IMR-90 (cell line): ENCODE results near the gene ZNF621. TPM values are rescaled to one million over a fixed set of nuclear protein-coding genes. Genes with fewer than 3 reads are reported as not detected.

Experiments
- ATAC-seq: fragments of 200-7000 bp; cut with Tn5 transposase; 2 replicates; pipeline ENCODE4 v1.9.1; 2020; ENCODE audit warnings: low read depth, mild to moderate bottlenecking, moderate library complexity
- BruUV-seq: library from RNA; stranded (reverse); fragments of 400-500 nt; replicated peaks from 2 replicates; lab custom pipeline; 2021; lab: Mats Ljungman, UMichigan
- CTCF ChIA-PET: fragments of 300-600 bp; formaldehyde crosslinking; extraction: SDS; loops from one replicate; lab custom pipeline; 2021; ENCODE audit warnings: antibody characterized with exemption; lab: Yijun Ruan, JAX
- POLR2A ChIA-PET: fragments of 300-600 bp; sonication (Branson Sonifier 250); formaldehyde crosslinking; loops from one replicate; lab custom pipeline; 2022; ENCODE audit warnings: antibody characterized with exemption; ENCODE audit not compliant: unreplicated experiment; lab: Charles Lee
- DNase-seq: peaks from one replicate; pipeline ENCODE4 v3.0.0; 2013
- H2AFZ ChIP-seq: replicated peaks from 2 replicates; pipeline ENCODE3; 2013; ENCODE audit warnings: low read length, mild to moderate bottlenecking; ENCODE audit not compliant: poor library complexity
- H2AK5ac ChIP-seq: 2 replicates; pipeline ENCODE4 v1.6.1; 2013; ENCODE audit warnings: low read depth, low read length, inconsistent platforms
- H2AK9ac ChIP-seq: replicated peaks from 2 replicates; pipeline ENCODE3; 2013; ENCODE audit warnings: mild to moderate bottlenecking, low read depth, low read length, moderate library complexity; ENCODE audit not compliant: poor library complexity
- H2BK120ac ChIP-seq: 2 replicates; pipeline ENCODE4 v1.6.1; 2013; ENCODE audit warnings: low read depth, low read length, inconsistent platforms
- H2BK15ac ChIP-seq: 3 replicates; pipeline ENCODE4 v1.6.1; 2013; ENCODE audit warnings: low read depth, low read length, inconsistent platforms
- H2BK20ac ChIP-seq: 2 replicates; pipeline ENCODE4 v1.6.1; 2013; ENCODE audit warnings: low read depth, mild to moderate bottlenecking, inconsistent platforms, low read length, moderate library complexity
- H2BK5ac ChIP-seq: 2 replicates; pipeline ENCODE4 v1.6.1; 2013; ENCODE audit warnings: mild to moderate bottlenecking, low read depth, low read length, inconsistent platforms; ENCODE audit not compliant: poor library complexity, severe bottlenecking
- H3K14ac ChIP-seq: replicated peaks from 2 replicates; pipeline ENCODE4 v1.6.1; 2013; ENCODE audit warnings: low read depth, low read length, inconsistent platforms
- H3K18ac ChIP-seq: 2 replicates; pipeline ENCODE4 v1.6.1; 2013; ENCODE audit warnings: low read depth, low read length, control low read depth
- H3K23ac ChIP-seq: 2 replicates; pipeline ENCODE4 v1.6.1; 2013; ENCODE audit warnings: low read depth, low read length, inconsistent platforms
- H3K27ac ChIP-seq: 2 replicates; pipeline ENCODE4 v1.5.1; 2013; ENCODE audit warnings: mild to moderate bottlenecking, control low read depth, low read length; ENCODE audit not compliant: insufficient read depth
- H3K27me3 ChIP-seq: 2 replicates; pipeline ENCODE4 v1.6.1; 2013; ENCODE audit warnings: low read length; ENCODE audit not compliant: control insufficient read depth, insufficient read depth
- H3K36me3 ChIP-seq: 2 replicates; pipeline ENCODE4 v1.6.1; 2013; ENCODE audit warnings: low read length, mixed read lengths; ENCODE audit not compliant: control insufficient read depth, insufficient read depth
- H3K4ac ChIP-seq: 2 replicates; pipeline ENCODE4 v1.6.1; 2013; ENCODE audit warnings: low read depth, low read length, inconsistent platforms
- H3K4me1 ChIP-seq: 2 replicates; pipeline ENCODE4 v1.6.1; 2013; ENCODE audit warnings: low read length, mixed read lengths; ENCODE audit not compliant: control insufficient read depth, insufficient read depth
- H3K4me2 ChIP-seq: 2 replicates; pipeline ENCODE4 v1.6.1; 2013; ENCODE audit warnings: low read depth, mild to moderate bottlenecking, control low read depth, low read length, moderate library complexity
- H3K4me3 ChIP-seq: 2 replicates; pipeline ENCODE4 v1.5.1; 2013; ENCODE audit warnings: low read depth, mild to moderate bottlenecking, control low read depth, low read length, moderate library complexity; ENCODE audit not compliant: insufficient read depth
- H3K56ac ChIP-seq: 2 replicates; pipeline ENCODE4 v1.6.1; 2013; ENCODE audit warnings: low read length, inconsistent platforms; ENCODE audit not compliant: insufficient read depth; ENCODE audit errors: extremely low read depth
- H3K79me1 ChIP-seq, 2 experiments: 2 replicates each; pipeline ENCODE4 v1.6.1; 2013; ENCODE audit warnings: low read length in 2 of 2, inconsistent platforms in 1 of 2, low read depth in 1 of 2
- H3K9ac ChIP-seq: 2 replicates; pipeline ENCODE4 v1.6.1; 2013; ENCODE audit warnings: low read depth, low read length, control low read depth
- H3K9me1 ChIP-seq: 2 replicates; pipeline ENCODE4 v1.6.1; 2013; ENCODE audit warnings: low read length, inconsistent platforms; ENCODE audit not compliant: insufficient read depth
- H3K9me3 ChIP-seq: 2 replicates; pipeline ENCODE4 v1.6.1; 2013; ENCODE audit warnings: low read length; ENCODE audit not compliant: control insufficient read depth, insufficient read depth
- H4K20me1 ChIP-seq: 2 replicates; pipeline ENCODE4 v1.6.1; 2013; ENCODE audit warnings: low read length, inconsistent platforms; ENCODE audit not compliant: insufficient read depth
- H4K5ac ChIP-seq: 2 replicates; pipeline ENCODE4 v1.6.1; 2013; ENCODE audit warnings: mild to moderate bottlenecking, low read depth, low read length, control low read depth
- H4K8ac ChIP-seq, 2 experiments: 2 replicates each; pipeline ENCODE4 v1.6.1; 2013; ENCODE audit warnings: low read depth in 2 of 2, low read length in 2 of 2, control low read depth in 1 of 2, inconsistent platforms in 1 of 2
- H4K91ac ChIP-seq: 2 replicates; pipeline ENCODE4 v1.6.1; 2013; ENCODE audit warnings: low read depth, low read length, inconsistent platforms; ENCODE audit not compliant: insufficient read depth
- BHLHE40 ChIP-seq: fragments of 150-350 bp; IDR thresholded peaks from 2 replicates; pipeline ENCODE4 v1.6.1; 2016; ENCODE audit warnings: mild to moderate bottlenecking, low read depth, low read length
- CEBPB ChIP-seq: IDR thresholded peaks from 2 replicates; pipeline ENCODE4 v1.6.1; 2012; ENCODE audit warnings: low read depth, low read length, improper control_type of control experiment
- CHD1 ChIP-seq: IDR thresholded peaks from 2 replicates; pipeline ENCODE4 v1.6.1; 2012; ENCODE audit warnings: low read depth, low read length, improper control_type of control experiment
- FOS ChIP-seq: fragments of 150-350 bp; IDR thresholded peaks from 2 replicates; pipeline ENCODE4 v1.6.1; 2016; ENCODE audit warnings: low read depth, low read length
- MAFK ChIP-seq: IDR thresholded peaks from 2 replicates; pipeline ENCODE4 v1.6.1; 2012; ENCODE audit warnings: low read depth, low read length, improper control_type of control experiment
- MAZ ChIP-seq: IDR thresholded peaks from 2 replicates; pipeline ENCODE4 v1.6.1; 2012; ENCODE audit warnings: low read depth, mild to moderate bottlenecking, low read length, improper control_type of control experiment, moderate library complexity, borderline replicate concordance
- MXI1 ChIP-seq: IDR thresholded peaks from 2 replicates; pipeline ENCODE4 v1.6.1; 2012; ENCODE audit warnings: low read depth, mild to moderate bottlenecking, low read length, moderate library complexity, borderline replicate concordance
- NFE2L2 ChIP-seq: fragments of 150-350 bp; IDR thresholded peaks from 2 replicates; pipeline ENCODE4 v1.6.1; 2016; ENCODE audit warnings: low read depth, mild to moderate bottlenecking, low read length
- POLR2A ChIP-seq: IDR thresholded peaks from 2 replicates; pipeline ENCODE4 v1.6.1; 2012; ENCODE audit warnings: mild to moderate bottlenecking, low read depth, low read length
- RAD21 ChIP-seq: IDR thresholded peaks from 2 replicates; pipeline ENCODE4 v1.6.1; 2012; ENCODE audit warnings: low read length, improper control_type of control experiment
- RCOR1 ChIP-seq: IDR thresholded peaks from 2 replicates; pipeline ENCODE4 v1.6.1; 2012; ENCODE audit warnings: mild to moderate bottlenecking, low read length, improper control_type of control experiment; ENCODE audit not compliant: insufficient replicate concordance
- RFX5 ChIP-seq: IDR thresholded peaks from 2 replicates; pipeline ENCODE4 v1.8.0; 2012; ENCODE audit warnings: low read depth, mild to moderate bottlenecking, low read length, moderate library complexity
- SMC3 ChIP-seq: fragments of 150-350 bp; IDR thresholded peaks from 2 replicates; pipeline ENCODE4 v1.6.1; 2016; ENCODE audit warnings: low read depth, mild to moderate bottlenecking, antibody characterized with exemption, low read length, moderate library complexity
- WGBS, 2 experiments: methylation state at CpG; one replicate each; pipeline versions ENCODE4 v1.1.5 to v1.1.7; 2013; ENCODE audit warnings: missing lambda C conversion rate in 2 of 2; ENCODE audit not compliant: insufficient read length in 1 of 2; ENCODE audit errors: extremely low coverage in 2 of 2; 5-methylcytosine and 5-hydroxymethylcytosine counted together
- dilution Hi-C: fragments of 300-500 bp; cut with HindIII; formaldehyde crosslinking; loops from one replicate; pipeline ENCODE4 v1.14.3; 2018; ENCODE audit warnings: low sequenced_read_pairs; ENCODE audit not compliant: unreplicated experiment
- in situ Hi-C: fragments of 300-500 bp; cut with MboI; formaldehyde crosslinking; loops from 3 replicates; pipeline ENCODE4 v1.14.3; 2019; ENCODE audit warnings: low sequenced_read_pairs, inconsistent platforms, mixed read lengths
- intact Hi-C: fragments of 100-400 bp; cut with micrococcal nuclease; formaldehyde crosslinking; loops from 2 replicates; pipeline ENCODE4 v1.10.0; 2022
- polyA plus RNA-seq, 3 experiments: library from polyadenylated mRNA; depleted of rRNA; stranded (reverse); fragments of >200 nt; gene quantifications; 2 replicates each; pipeline ENCODE4 v1.2.3, GENCODE V29; 2012; ENCODE audit warnings: low replicate concordance in 1 of 3
- total RNA-seq: library from RNA; depleted of rRNA; stranded (reverse); fragments of >200 nt; gene quantifications from 2 replicates; pipeline ENCODE4 v1.2.3, GENCODE V29; 2012
- TF ChIP-seq, protein P1 (sequence below): fragments of 150-350 bp; IDR thresholded peaks from 2 replicates; pipeline ENCODE4 v1.6.1; 2016; ENCODE audit warnings: low read depth, mild to moderate bottlenecking, low read length, moderate library complexity, borderline replicate concordance
- TF ChIP-seq, protein P2 (sequence below): conservative IDR thresholded peaks from 2 replicates; pipeline ENCODE4 v1.5.1; 2012; ENCODE audit warnings: mild to moderate bottlenecking, low read depth, low read length, improper control_type of control experiment
- TF ChIP-seq, protein P3 (sequence below): fragments of 150-350 bp; IDR thresholded peaks from 2 replicates; pipeline ENCODE4 v1.6.1; 2017; ENCODE audit warnings: mild to moderate bottlenecking, antibody characterized with exemption, low read length, low read depth

Gene ZNF621
- total and polyA plus RNA-seq, 2 of the 4 experiments (the other 2 are of a cell fraction): 7.3 to 8.3 TPM

DNA sequence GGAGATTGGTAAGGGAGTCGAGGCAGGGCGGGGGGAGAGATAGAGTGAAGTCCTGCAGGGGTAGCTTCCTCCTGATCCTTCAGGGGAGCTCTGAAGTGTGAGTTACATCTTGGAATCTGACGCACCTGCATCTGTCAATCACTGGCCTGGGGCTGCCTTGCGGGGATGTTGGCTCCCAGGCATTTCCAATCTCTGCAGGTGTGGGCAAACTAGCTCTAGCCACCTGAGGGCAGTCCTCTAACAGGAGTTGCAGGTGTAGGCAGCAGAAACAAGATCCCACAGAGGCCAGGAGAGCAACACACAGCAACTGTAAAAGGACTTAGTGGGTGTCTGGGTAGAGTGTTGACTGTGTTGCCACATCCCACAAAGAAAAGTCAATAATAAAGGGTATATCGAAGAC, 63.6 kb downstream of the ZNF621 start:
- ChIA-PET CTCF (no interaction called here), POLR2A (no interaction called here)
- no peak overlapping the region for H2BK20ac ChIP-seq
- no peak overlapping the region for H3K27ac ChIP-seq
- BruUV-seq: no TSS peak
- H4K91ac ChIP-seq: no peak overlapping the region
- H2AK9ac ChIP-seq: no peak overlapping the region
- no peak overlapping the region for H3K4me3 ChIP-seq
- no peak overlapping the region for H3K18ac ChIP-seq
- dilution Hi-C loops (no loop called here), in situ Hi-C loops (loop anchor here (25.0 kb wide), 1 partner anchor 251 kb away; no protein-coding TSS in a partner anchor), intact Hi-C loops (loop anchor here (10.0 kb wide), 1 partner anchor 1856 kb away; no protein-coding TSS in a partner anchor)
- ATAC-seq (no peak), DNase-seq (no peak)
- H2BK15ac ChIP-seq: no peak overlapping the region
- H2AFZ ChIP-seq: no peak overlapping the region
- H2BK5ac ChIP-seq: no peak overlapping the region
- no peaks in the 10 kb centered on the region for H3K4me1 ChIP-seq
- no peak overlapping the region for H3K9ac ChIP-seq
- no peaks in the 10 kb centered on the region for H3K9me3 ChIP-seq
- TF ChIP-seq CEBPB: no peak
- no peak for TF ChIP-seq RCOR1
- TF ChIP-seq BHLHE40: no peak
- no peak for TF ChIP-seq RAD21
- TF ChIP-seq CHD1: no peak
- no peak for TF ChIP-seq FOS
- TF ChIP-seq, protein P1, sequence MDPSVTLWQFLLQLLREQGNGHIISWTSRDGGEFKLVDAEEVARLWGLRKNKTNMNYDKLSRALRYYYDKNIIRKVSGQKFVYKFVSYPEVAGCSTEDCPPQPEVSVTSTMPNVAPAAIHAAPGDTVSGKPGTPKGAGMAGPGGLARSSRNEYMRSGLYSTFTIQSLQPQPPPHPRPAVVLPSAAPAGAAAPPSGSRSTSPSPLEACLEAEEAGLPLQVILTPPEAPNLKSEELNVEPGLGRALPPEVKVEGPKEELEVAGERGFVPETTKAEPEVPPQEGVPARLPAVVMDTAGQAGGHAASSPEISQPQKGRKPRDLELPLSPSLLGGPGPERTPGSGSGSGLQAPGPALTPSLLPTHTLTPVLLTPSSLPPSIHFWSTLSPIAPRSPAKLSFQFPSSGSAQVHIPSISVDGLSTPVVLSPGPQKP: no peak
- no peak for TF ChIP-seq POLR2A
- no peak for TF ChIP-seq MXI1
- no peak for TF ChIP-seq SMC3
- TF ChIP-seq NFE2L2: no peak
- TF ChIP-seq MAZ: no peak
- TF ChIP-seq, protein P2, sequence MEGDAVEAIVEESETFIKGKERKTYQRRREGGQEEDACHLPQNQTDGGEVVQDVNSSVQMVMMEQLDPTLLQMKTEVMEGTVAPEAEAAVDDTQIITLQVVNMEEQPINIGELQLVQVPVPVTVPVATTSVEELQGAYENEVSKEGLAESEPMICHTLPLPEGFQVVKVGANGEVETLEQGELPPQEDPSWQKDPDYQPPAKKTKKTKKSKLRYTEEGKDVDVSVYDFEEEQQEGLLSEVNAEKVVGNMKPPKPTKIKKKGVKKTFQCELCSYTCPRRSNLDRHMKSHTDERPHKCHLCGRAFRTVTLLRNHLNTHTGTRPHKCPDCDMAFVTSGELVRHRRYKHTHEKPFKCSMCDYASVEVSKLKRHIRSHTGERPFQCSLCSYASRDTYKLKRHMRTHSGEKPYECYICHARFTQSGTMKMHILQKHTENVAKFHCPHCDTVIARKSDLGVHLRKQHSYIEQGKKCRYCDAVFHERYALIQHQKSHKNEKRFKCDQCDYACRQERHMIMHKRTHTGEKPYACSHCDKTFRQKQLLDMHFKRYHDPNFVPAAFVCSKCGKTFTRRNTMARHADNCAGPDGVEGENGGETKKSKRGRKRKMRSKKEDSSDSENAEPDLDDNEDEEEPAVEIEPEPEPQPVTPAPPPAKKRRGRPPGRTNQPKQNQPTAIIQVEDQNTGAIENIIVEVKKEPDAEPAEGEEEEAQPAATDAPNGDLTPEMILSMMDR: no peak
- TF ChIP-seq RFX5: no peak
- no peak for TF ChIP-seq MAFK
- TF ChIP-seq, protein P3, sequence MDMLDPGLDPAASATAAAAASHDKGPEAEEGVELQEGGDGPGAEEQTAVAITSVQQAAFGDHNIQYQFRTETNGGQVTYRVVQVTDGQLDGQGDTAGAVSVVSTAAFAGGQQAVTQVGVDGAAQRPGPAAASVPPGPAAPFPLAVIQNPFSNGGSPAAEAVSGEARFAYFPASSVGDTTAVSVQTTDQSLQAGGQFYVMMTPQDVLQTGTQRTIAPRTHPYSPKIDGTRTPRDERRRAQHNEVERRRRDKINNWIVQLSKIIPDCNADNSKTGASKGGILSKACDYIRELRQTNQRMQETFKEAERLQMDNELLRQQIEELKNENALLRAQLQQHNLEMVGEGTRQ: no peak
- no peak overlapping the region for H3K23ac ChIP-seq
- no peak overlapping the region for H3K4me2 ChIP-seq
- H3K36me3 ChIP-seq: no peaks in the 10 kb centered on the region
- no peaks in the 10 kb centered on the region for H4K20me1 ChIP-seq
- H3K79me1 ChIP-seq: no peaks in the 10 kb centered on the region
- H4K5ac ChIP-seq: no peak overlapping the region
- no peak overlapping the region for H3K4ac ChIP-seq
- H2AK5ac ChIP-seq: no peak overlapping the region
- no peak overlapping the region for H4K8ac ChIP-seq
- H2BK120ac ChIP-seq: no peak overlapping the region
- H3K9me1 ChIP-seq: no peaks in the 10 kb centered on the region
- H3K14ac ChIP-seq: no peak overlapping the region
- no peak overlapping the region for H3K56ac ChIP-seq
- peaks cover 5% of the 10 kb centered on the region for H3K27me3 ChIP-seq
- 20% methylated on average over 1 of the region's 5 CpGs; no CpG with 5 or more reads in 1 of the 2 experiments for whole genome bisulfite sequencing, 2 experiments
